Stimulated activated naive CD8-positive, alpha-beta T cell treated with anti-CD3 and anti-CD28 coated beads, Interleukin-15, Interleukin-2, amounts not matched to agents 100 ng/mL and 50 ng/mL, for 24 hours (primary cell): ENCODE results near the gene PCDHGB6.
"Not testable (repeated sequence)": the region's sequence is repeated elsewhere in the genome, so short reads cannot be mapped to it uniquely, and the experiment has no call there.

Experiments
- H3K27ac Mint-ChIP-seq: one replicate; pipeline ENCODE4 v1.8.0; 2021; ENCODE audit warnings: mild to moderate bottlenecking, mixed read lengths
- H3K27me3 Mint-ChIP-seq: one replicate; pipeline ENCODE4 v1.8.0; 2021; ENCODE audit warnings: mixed read lengths
- H3K36me3 Mint-ChIP-seq: one replicate; pipeline ENCODE4 v1.8.0; 2021; ENCODE audit warnings: low read depth, mixed read lengths
- H3K4me1 Mint-ChIP-seq: one replicate; pipeline ENCODE4 v1.8.0; 2021; ENCODE audit warnings: low read depth, mixed read lengths
- H3K4me3 Mint-ChIP-seq: one replicate; pipeline ENCODE4 v1.8.0; 2021; ENCODE audit warnings: mild to moderate bottlenecking, mixed read lengths
- H3K9me3 Mint-ChIP-seq: one replicate; pipeline ENCODE4 v1.8.0; 2021; ENCODE audit warnings: mixed read lengths

The PCDHGB6 gene

GRCh38 chr5:141407790-141408505, at the start of gene PCDHGB6:
Gene PCDHGB6 (plus strand): TSS chr5:141408021. CDS start chr5:141408203, 182 bp downstream.
- not testable (repeated sequence) for H3K4me1 Mint-ChIP-seq, H3K27ac Mint-ChIP-seq
- H3K4me3 Mint-ChIP-seq, result peak within 1 kb of the TSS; percentile 67
- peaks cover 16% of the 10 kb centered on the region for H3K9me3 Mint-ChIP-seq
- peaks cover 13% of the 10 kb centered on the region for H3K36me3 Mint-ChIP-seq
- H3K27me3 Mint-ChIP-seq, result peaks cover 79% of the 10 kb centered on the region

- H3K27me3 Mint-ChIP-seq, result peaks cover 83% of the 10 kb centered on the region
- peaks cover 44% of the 10 kb centered on the region for H3K9me3 Mint-ChIP-seq
- H3K4me3 Mint-ChIP-seq, result peak within 1 kb of the TSS; percentile 77
- H3K27ac Mint-ChIP-seq, result peak within 1 kb of the TSS; percentile 61
- H3K4me1 Mint-ChIP-seq, result no peaks in the 10 kb centered on the region
- H3K36me3 Mint-ChIP-seq, result peaks cover 35% of the 10 kb centered on the region
Observed at GRCh38 chr5:141359790-141360426, 47.9 kb upstream of the PCDHGB6 start, which contains the start of gene PCDHGB2. Gene PCDHGB2 (plus strand): TSS chr5:141359994. CDS start chr5:141360136, 142 bp downstream.

GRCh38 chr5:141360685-141361084, 47.1 kb upstream of the PCDHGB6 start:
- Mint-ChIP-seq H3K4me3 (no peak overlapping the region), H3K9me3 (peaks cover 51% of the 10 kb centered on the region), H3K27me3 (peaks cover 86% of the 10 kb centered on the region), H3K4me1 (no peaks in the 10 kb centered on the region), H3K27ac (peak overlapping the region; percentile 61), H3K36me3 (peaks cover 41% of the 10 kb centered on the region)

- Mint-ChIP-seq H3K27ac (no peak overlapping the region), H3K4me3 (no peak overlapping the region), H3K27me3 (peaks cover 86% of the 10 kb centered on the region), H3K36me3 (peaks cover 37% of the 10 kb centered on the region), H3K4me1 (no peaks in the 10 kb centered on the region), H3K9me3 (peaks cover 46% of the 10 kb centered on the region)
Observed at GRCh38 chr5:141362719-141363118, 45.1 kb upstream of the PCDHGB6 start.

- Mint-ChIP-seq H3K9me3 (peaks cover 41% of the 10 kb centered on the region), H3K4me1 (no peaks in the 10 kb centered on the region), H3K27ac (no peak within 1 kb of the TSS), H3K27me3 (peaks cover 88% of the 10 kb centered on the region), H3K4me3 (no peak within 1 kb of the TSS), H3K36me3 (peaks cover 37% of the 10 kb centered on the region)
Observed at GRCh38 chr5:141363952-141364660, 43.7 kb upstream of the PCDHGB6 start, which contains the start of gene PCDHGA5. Gene PCDHGA5 (plus strand): TSS chr5:141364162. CDS start chr5:141364331, 169 bp downstream.

GRCh38 chr5:141366016-141366896, 41.6 kb upstream of the PCDHGB6 start:
- Mint-ChIP-seq H3K9me3 (peaks cover 40% of the 10 kb centered on the region), H3K4me1 (no peaks in the 10 kb centered on the region), H3K27ac (no peak overlapping the region), H3K27me3 (peaks cover 88% of the 10 kb centered on the region), H3K4me3 (no peak overlapping the region), H3K36me3 (peaks cover 27% of the 10 kb centered on the region)

GRCh38 chr5:141369994-141370848, 37.6 kb upstream of the PCDHGB6 start, which contains the start of gene PCDHGB3:
Gene PCDHGB3 (plus strand): TSS chr5:141370242. CDS start chr5:141370395, 153 bp downstream.
- Mint-ChIP-seq H3K4me3 (peak within 1 kb of the TSS; percentile 64), H3K27me3 (peaks cover 87% of the 10 kb centered on the region), H3K36me3 (peaks cover 35% of the 10 kb centered on the region), H3K9me3 (peaks cover 39% of the 10 kb centered on the region), H3K4me1 (no peaks in the 10 kb centered on the region), H3K27ac (no peak within 1 kb of the TSS)

- H3K9me3 Mint-ChIP-seq, result peaks cover 38% of the 10 kb centered on the region
Observed at GRCh38 chr5:141371572-141372475, 36.0 kb upstream of the PCDHGB6 start.

GRCh38 chr5:141373673-141374317, 34.0 kb upstream of the PCDHGB6 start, which contains the start of gene PCDHGA6:
Gene PCDHGA6 (plus strand): TSS chr5:141373891. CDS start chr5:141374084, 193 bp downstream.
- H3K9me3 Mint-ChIP-seq, result peaks cover 40% of the 10 kb centered on the region
- peaks cover 79% of the 10 kb centered on the region for H3K27me3 Mint-ChIP-seq
- H3K27ac Mint-ChIP-seq, result no peak within 1 kb of the TSS

More at GRCh38 chr5:141371572-141372475, 36.0 kb upstream of the PCDHGB6 start:
- Mint-ChIP-seq H3K27ac (no peak overlapping the region), H3K4me3 (no peak overlapping the region), H3K27me3 (peaks cover 84% of the 10 kb centered on the region), H3K4me1 (no peaks in the 10 kb centered on the region), H3K36me3 (peaks cover 32% of the 10 kb centered on the region)

GRCh38 chr5:141374627-141375026, 33.2 kb upstream of the PCDHGB6 start:
- Mint-ChIP-seq H3K36me3 (peaks cover 32% of the 10 kb centered on the region), H3K27ac (no peak overlapping the region), H3K4me1 (no peaks in the 10 kb centered on the region), H3K9me3 (peaks cover 40% of the 10 kb centered on the region), H3K27me3 (peaks cover 77% of the 10 kb centered on the region), H3K4me3 (no peak overlapping the region)

More at GRCh38 chr5:141373673-141374317, 34.0 kb upstream of the PCDHGB6 start, which contains the start of gene PCDHGA6:
- Mint-ChIP-seq H3K4me3 (peak within 1 kb of the TSS; percentile 39), H3K36me3 (peaks cover 32% of the 10 kb centered on the region), H3K4me1 (no peaks in the 10 kb centered on the region)

- H3K4me1 Mint-ChIP-seq, H3K27ac Mint-ChIP-seq, H3K4me3 Mint-ChIP-seq: not testable (repeated sequence)
- peaks cover 75% of the 10 kb centered on the region for H3K27me3 Mint-ChIP-seq
- peaks cover 32% of the 10 kb centered on the region for H3K36me3 Mint-ChIP-seq
- peaks cover 39% of the 10 kb centered on the region for H3K9me3 Mint-ChIP-seq
Observed at GRCh38 chr5:141375444-141376155, 32.2 kb upstream of the PCDHGB6 start.
